WTC11 (cell line): Measurements from ENCODE around the gene SHISAL2A.

Source experiments
- ATF2 ChIP-seq: sonication (generic); formaldehyde crosslinking; IDR thresholded peaks from 2 replicates; pipeline ENCODE4 v1.8.1; 2022; ENCODE audit warnings: low read depth, missing genetic modification reagents, borderline replicate concordance
- CTCF ChIP-seq: fragments of 200-600 bp; IDR thresholded peaks from 2 replicates; pipeline ENCODE4 v1.8.0; 2022; ENCODE audit warnings: antibody characterized with exemption
- E2F5 ChIP-seq: sonication (generic); formaldehyde crosslinking; IDR thresholded peaks from 2 replicates; pipeline ENCODE4 v1.8.1; 2022; ENCODE audit warnings: mild to moderate bottlenecking, moderate library complexity, missing genetic modification reagents
- FOXP1 ChIP-seq: sonication (generic); formaldehyde crosslinking; IDR thresholded peaks from 2 replicates; pipeline ENCODE4 v1.8.0; 2022; ENCODE audit warnings: missing genetic modification reagents, mild to moderate bottlenecking, moderate library complexity, borderline replicate concordance
- IRF1 ChIP-seq: sonication (generic); formaldehyde crosslinking; IDR thresholded peaks from 2 replicates; pipeline ENCODE4 v1.8.0; 2023; ENCODE audit warnings: missing genetic modification reagents
- JUN ChIP-seq: sonication (generic); formaldehyde crosslinking; IDR thresholded peaks from 2 replicates; pipeline ENCODE4 v1.8.0; 2023; ENCODE audit warnings: mild to moderate bottlenecking, missing genetic modification reagents
- MXD4 ChIP-seq: fragments of 250-450 bp; sonication (Bioruptor Pico); IDR thresholded peaks from 2 replicates; pipeline ENCODE4 v1.8.0; 2021; ENCODE audit warnings: mild to moderate bottlenecking, moderate library complexity, borderline replicate concordance
- NFYB ChIP-seq: sonication (generic); formaldehyde crosslinking; conservative IDR thresholded peaks from 2 replicates; pipeline ENCODE4 v1.8.0; 2022; ENCODE audit warnings: low read depth, missing genetic modification reagents
- NR1H2 ChIP-seq: sonication (generic); formaldehyde crosslinking; IDR thresholded peaks from 2 replicates; pipeline ENCODE4 v1.9.0; 2021; ENCODE audit warnings: mild to moderate bottlenecking, moderate library complexity, missing genetic modification reagents
- STAT6 ChIP-seq: sonication (generic); formaldehyde crosslinking; conservative IDR thresholded peaks from 2 replicates; pipeline ENCODE4 v1.8.1; 2023; ENCODE audit warnings: mild to moderate bottlenecking, low read depth, missing genetic modification reagents, moderate library complexity
- TCF7 ChIP-seq: sonication (generic); formaldehyde crosslinking; IDR thresholded peaks from 2 replicates; pipeline ENCODE4 v1.8.0; 2022; ENCODE audit warnings: mild to moderate bottlenecking, low read depth, missing genetic modification reagents, moderate library complexity

GRCh38 chr1:52636721-52637695 is 4.0 kb downstream of the SHISAL2A start:
- TF ChIP-seq NR1H2 (CRISPR knock-in tag) = no peak
- no peak for TF ChIP-seq IRF1 (CRISPR knock-in tag)
- no peak for TF ChIP-seq CTCF
- no peak for TF ChIP-seq NFYB
- no peak for TF ChIP-seq TCF7
- TF ChIP-seq FOXP1 (CRISPR knock-in tag) = no peak
- TF ChIP-seq STAT6 (CRISPR knock-in tag) = no peak
- no peak for TF ChIP-seq MXD4
- TF ChIP-seq E2F5 (CRISPR knock-in tag) = no peak
- no peak for TF ChIP-seq ATF2
- no peak for TF ChIP-seq JUN (CRISPR knock-in tag)
